NOMO-1 treated with dmso at 0.1 percent for 144 hours (cell line): ENCODE results near the gene MAFG.

Experiments
- DNase-seq: peaks from one replicate; lab custom pipeline; 2025; ENCODE audit not compliant: unreplicated experiment; lab: John Stamatoyannopoulos, UW

MAFG gene

DNA sequence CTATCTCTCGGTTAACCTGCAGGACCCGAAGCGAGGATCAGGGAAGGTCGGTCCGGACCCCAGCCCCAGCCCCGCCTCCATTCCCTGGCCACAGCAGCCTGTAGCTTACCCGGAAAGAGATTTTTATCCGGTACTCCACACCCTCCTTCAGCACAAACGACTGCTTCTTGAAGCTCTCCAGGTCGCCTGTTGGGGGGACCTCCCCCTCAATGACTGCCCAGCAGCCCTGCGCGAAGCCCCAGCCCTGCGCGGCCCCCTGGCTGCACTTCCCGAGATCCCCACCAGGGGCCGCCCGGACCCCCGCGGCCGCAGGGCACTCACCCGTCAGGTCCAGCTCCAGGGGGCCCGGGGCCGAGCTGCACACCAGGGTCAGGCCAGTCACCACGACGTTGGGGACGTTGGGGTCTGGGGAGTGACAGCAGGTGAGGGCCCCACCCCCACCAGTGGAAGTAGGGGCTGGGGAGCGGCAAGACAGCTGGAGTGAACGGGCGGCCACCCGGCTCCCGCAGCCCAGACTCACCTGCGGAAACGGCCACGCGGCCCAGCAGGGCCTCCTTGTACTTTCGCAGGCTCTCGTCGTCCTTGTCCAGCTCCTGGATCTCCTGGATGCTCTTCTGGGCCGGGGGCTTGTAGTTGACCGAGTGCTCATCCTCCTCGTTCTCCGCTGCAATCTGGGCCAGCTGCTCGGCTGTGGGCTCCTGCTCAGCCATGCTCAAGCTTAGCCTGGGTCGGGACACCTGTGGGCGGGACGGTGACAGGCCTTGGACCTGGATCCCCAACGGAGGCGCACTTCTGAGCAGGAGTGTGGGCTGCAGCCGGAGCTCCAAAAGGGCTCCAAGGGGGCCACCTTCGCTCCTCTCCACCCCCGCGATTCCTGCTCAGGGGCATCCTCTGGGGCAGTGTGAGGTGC lies 58.1 kb downstream of the MAFG start:
- no peak for DNase-seq

DNA sequence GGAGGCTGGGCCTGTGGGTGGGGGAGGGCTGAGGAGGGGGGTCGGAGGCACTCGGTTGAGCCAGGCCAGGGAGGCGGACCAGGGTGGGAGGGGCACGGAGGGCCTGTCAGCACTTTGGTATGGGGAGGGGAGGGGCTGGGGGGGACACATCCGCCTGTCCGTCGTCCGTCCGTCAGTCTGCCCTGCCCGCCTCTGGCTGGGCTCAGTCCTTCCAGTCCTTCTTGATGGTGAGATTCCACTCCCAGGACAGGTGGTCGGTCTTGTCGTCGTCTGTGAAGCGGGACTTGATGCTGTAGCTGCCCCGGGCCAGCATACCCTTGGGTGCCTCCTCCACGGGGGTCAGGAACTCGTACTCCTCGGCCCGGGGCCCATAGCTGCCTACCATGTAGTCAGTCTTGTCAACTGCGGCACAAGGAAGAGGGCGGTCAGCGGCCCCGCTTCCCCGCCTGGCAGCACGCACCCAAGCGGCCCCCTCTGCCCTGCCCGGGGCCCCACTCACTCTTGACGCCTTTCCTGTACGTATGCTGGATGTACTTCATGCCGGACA lies 58.8 kb downstream of the MAFG start:
- no peak for DNase-seq
